RWPE2 (cell line): ENCODE data around the gene ZBTB32.

Experiments
- ATAC-seq: fragments of 200-7000 bp; cut with Tn5 transposase; 3 replicates; pipeline ENCODE4 v1.9.1; 2021; ENCODE audit warnings: low read depth
- DNase-seq: peaks from one replicate; pipeline ENCODE4 v3.0.0-alpha.2; 2020; ENCODE audit warnings: low spot score
- H3K27ac ChIP-seq: fragments of 450-650 bp; 2 replicates; pipeline ENCODE4 v1.5.1; 2017; ENCODE audit warnings: mild to moderate bottlenecking; ENCODE audit not compliant: poor library complexity, severe bottlenecking
- H3K27me3 ChIP-seq: fragments of 250-450 bp; sonication (Bioruptor Pico); 2 replicates; pipeline ENCODE4 v1.5.1; 2021; ENCODE audit warnings: mild to moderate bottlenecking, moderate library complexity; ENCODE audit not compliant: insufficient read depth, poor library complexity, severe bottlenecking
- H3K36me3 ChIP-seq: fragments of 250-450 bp; sonication (Bioruptor Pico); 2 replicates; pipeline ENCODE4 v1.5.1; 2020; ENCODE audit warnings: low read depth, mild to moderate bottlenecking, moderate library complexity
- H3K4me1 ChIP-seq: fragments of 250-450 bp; sonication (Bioruptor Pico); 2 replicates; pipeline ENCODE4 v1.5.1; 2021; ENCODE audit warnings: mild to moderate bottlenecking, moderate library complexity; ENCODE audit not compliant: insufficient read depth, poor library complexity, severe bottlenecking
- H3K4me3 ChIP-seq: fragments of 250-450 bp; sonication (Bioruptor Pico); 2 replicates; pipeline ENCODE4 v1.5.1; 2021; ENCODE audit warnings: mild to moderate bottlenecking, moderate library complexity; ENCODE audit not compliant: severe bottlenecking
- H3K9me3 ChIP-seq: fragments of 250-450 bp; sonication (Bioruptor Pico); 2 replicates; pipeline ENCODE4 v1.5.1; 2021; ENCODE audit warnings: mild to moderate bottlenecking, moderate library complexity; ENCODE audit not compliant: severe bottlenecking
- CTCF ChIP-seq: fragments of 450-650 bp; IDR thresholded peaks from one replicate; pipeline ENCODE4 v1.5.1; 2017; ENCODE audit warnings: mild to moderate bottlenecking, moderate library complexity; ENCODE audit not compliant: poor library complexity, severe bottlenecking

Gene ZBTB32

GRCh38 chr19:35730326-35730725 lies 26.0 kb downstream of the ZBTB32 start:
- no peak overlapping the region for H3K4me3 ChIP-seq
- no peaks in the 10 kb centered on the region for H3K27me3 ChIP-seq
- DNase-seq: no peak
- ATAC-seq: no peak
- TF ChIP-seq CTCF: no peak
- no peaks in the 10 kb centered on the region for H3K9me3 ChIP-seq
- H3K4me1 ChIP-seq: no peaks in the 10 kb centered on the region
- H3K36me3 ChIP-seq: peaks cover 88% of the 10 kb centered on the region
- no peak overlapping the region for H3K27ac ChIP-seq

- no peak overlapping the region for H3K4me3 ChIP-seq
- no peak for ATAC-seq
- no peak for DNase-seq
- TF ChIP-seq CTCF: no peak
- peaks cover 87% of the 10 kb centered on the region for H3K36me3 ChIP-seq
- H3K27ac ChIP-seq: no peak overlapping the region
- no peaks in the 10 kb centered on the region for H3K4me1 ChIP-seq
- H3K9me3 ChIP-seq: no peaks in the 10 kb centered on the region
- no peaks in the 10 kb centered on the region for H3K27me3 ChIP-seq
Observed at GRCh38 chr19:35731353-35731752, 27.0 kb downstream of the ZBTB32 start.

- no peak overlapping the region for H3K4me3 ChIP-seq
- no peak overlapping the region for H3K27ac ChIP-seq
- peaks cover 87% of the 10 kb centered on the region for H3K36me3 ChIP-seq
- H3K27me3 ChIP-seq: no peaks in the 10 kb centered on the region
- DNase-seq (no peak), ATAC-seq (no peak)
- no peaks in the 10 kb centered on the region for H3K4me1 ChIP-seq
- no peak for TF ChIP-seq CTCF
- no peaks in the 10 kb centered on the region for H3K9me3 ChIP-seq
Observed at GRCh38 chr19:35731779-35732405, 27.5 kb downstream of the ZBTB32 start.

GRCh38 chr19:35732540-35733179 lies 28.3 kb downstream of the ZBTB32 start:
- ATAC-seq: no peak
- DNase-seq: no peak
- H3K4me1 ChIP-seq: no peaks in the 10 kb centered on the region
- H3K36me3 ChIP-seq: peaks cover 87% of the 10 kb centered on the region
- TF ChIP-seq CTCF: no peak
- no peak overlapping the region for H3K27ac ChIP-seq
- H3K4me3 ChIP-seq: no peak overlapping the region
- H3K9me3 ChIP-seq: no peaks in the 10 kb centered on the region
- H3K27me3 ChIP-seq: no peaks in the 10 kb centered on the region
